ENCODE data around the gene RBM12. TPM values are rescaled to one million over a fixed set of nuclear protein-coding genes. Genes with fewer than 3 reads are reported as not detected.

Gene RBM12
- total RNA-seq, result 87.4 TPM

GRCh38 chr20:35664466-35665206 lies at the start of gene RBM12, which contains the start of gene CPNE1:
TSS of gene RBM12 (minus strand) at chr20:35664900. CDS start at chr20:35655322, 9,578 bp downstream.
TSS of gene CPNE1 (minus strand) at chr20:35664900. CDS start at chr20:35632923, 31,977 bp downstream.

GRCh38 chr20:35699127-35699956 lies 34.6 kb upstream of the RBM12 start, which contains the start of the genes NFS1 and ROMO1:
TSS of gene NFS1 (minus strand) at chr20:35699352. CDS start at chr20:35699288, 64 bp downstream.
TSS of gene ROMO1 (plus strand) at chr20:35699405. CDS start at chr20:35699633, 228 bp downstream.

GRCh38 chr20:35615667-35616464 lies 48.8 kb downstream of the RBM12 start, which contains the start of gene SPAG4:
TSS of gene SPAG4 (plus strand) at chr20:35615829. CDS start at chr20:35616004, 175 bp downstream.

Other genes with a start within 250 kb of the RBM12 start
- gene GDF5, start 226.7 kb downstream of the RBM12 start, total RNA-seq, result 0.82 TPM
- gene CEP250, start 209.3 kb downstream of the RBM12 start, total RNA-seq, result 50.9 TPM
- not detected for gene C20orf173, start 135.2 kb downstream of the RBM12 start, total RNA-seq
- 217 TPM for gene ERGIC3, start 122.8 kb downstream of the RBM12 start, total RNA-seq
- 1.2 TPM for gene SPAG4, start 49.1 kb downstream of the RBM12 start, total RNA-seq
- gene CPNE1, start within 50 bp of the RBM12 start, total RNA-seq, result 86.6 TPM
- gene NFS1, start 34.5 kb upstream of the RBM12 start, total RNA-seq, result 38.4 TPM
- 49.9 TPM for gene ROMO1, start 34.5 kb upstream of the RBM12 start, total RNA-seq
- gene RBM39, start 77.4 kb upstream of the RBM12 start, total RNA-seq, result 668 TPM
- gene PHF20, start 107.1 kb upstream of the RBM12 start, total RNA-seq, result 46.5 TPM

Data from camera-type eye (tissue), 1 donor.